Measurements from ENCODE around the gene MTMR11. TPM values are rescaled to one million over a fixed set of nuclear protein-coding genes. Genes with fewer than 3 reads are reported as not detected.

Gene MTMR11
- total RNA-seq, 3 donors from 2014 or later: 151 to 409 (median 217) TPM

- intact Hi-C loops (cut with DNase I, micrococcal nuclease): loop anchor here in 1 of 2 donors (10.0 kb wide), 1 partner anchor 62 kb away; no protein-coding TSS in a partner anchor
- H3K36me3 ChIP-seq (ENCODE audit: low read depth): peaks cover 5% of the 10 kb centered on the region
Measured at GRCh38 chr1:149972547-149972946, 35.9 kb upstream of the MTMR11 start.

GRCh38 chr1:149967646-149968045 is 31.0 kb upstream of the MTMR11 start:
- intact Hi-C loops (cut with DNase I, micrococcal nuclease): loop anchor here (10.0 kb wide), 2 partner anchors 197 to 217 kb away; no protein-coding TSS in a partner anchor
- no peaks in the 10 kb centered on the region for H3K4me1 ChIP-seq (ENCODE audit: low read depth)
- no peak overlapping the region for H3K4me3 ChIP-seq
- no peaks in the 10 kb centered on the region for H3K9me3 ChIP-seq
- no peak for ATAC-seq
- peaks cover 8% of the 10 kb centered on the region for H3K36me3 ChIP-seq (ENCODE audit: low read depth)
- no peak for TF ChIP-seq CTCF (IDR thresholded peaks at IDR 0.05)
- DNase-seq: no peak

More at GRCh38 chr1:149972547-149972946, 35.9 kb upstream of the MTMR11 start:
- TF ChIP-seq CTCF (IDR thresholded peaks at IDR 0.05): no peak
- H3K4me3 ChIP-seq: no peak overlapping the region
- no peaks in the 10 kb centered on the region for H3K9me3 ChIP-seq
- ATAC-seq (no peak), DNase-seq (no peak)
- H3K4me1 ChIP-seq (ENCODE audit: low read depth): no peaks in the 10 kb centered on the region

- no peak for TF ChIP-seq CTCF (IDR thresholded peaks at IDR 0.05)
- Histone ChIP-seq H3K9me3 (no peaks in the 10 kb centered on the region), H3K4me3 (no peak overlapping the region), H3K36me3 (ENCODE audit: low read depth) (peaks cover 8% of the 10 kb centered on the region), H3K4me1 (ENCODE audit: low read depth) (no peaks in the 10 kb centered on the region)
- intact Hi-C loops (cut with DNase I, micrococcal nuclease): loop anchor here (10.0 kb wide), 2 partner anchors 198 to 218 kb away; no protein-coding TSS in a partner anchor
- ATAC-seq (no peak), DNase-seq (no peak)
Measured at GRCh38 chr1:149967041-149967440, 30.4 kb upstream of the MTMR11 start.

- intact Hi-C loops (cut with DNase I, micrococcal nuclease): loop anchor here (10.0 kb wide), 2 partner anchors 198 to 218 kb away; no protein-coding TSS in a partner anchor
- Histone ChIP-seq H3K4me3 (no peak overlapping the region), H3K36me3 (ENCODE audit: low read depth) (peaks cover 8% of the 10 kb centered on the region), H3K4me1 (ENCODE audit: low read depth) (no peaks in the 10 kb centered on the region), H3K9me3 (no peaks in the 10 kb centered on the region)
- TF ChIP-seq CTCF (IDR thresholded peaks at IDR 0.05): no peak
- DNase-seq: no peak
- no peak for ATAC-seq
Measured at GRCh38 chr1:149966405-149966804, 29.7 kb upstream of the MTMR11 start.

GRCh38 chr1:149965440-149965839 is 28.8 kb upstream of the MTMR11 start:
- no peak for TF ChIP-seq CTCF (IDR thresholded peaks at IDR 0.05)
- intact Hi-C loops (cut with DNase I, micrococcal nuclease): loop anchor here (10.0 kb wide), 2 partner anchors 199 to 219 kb away; no protein-coding TSS in a partner anchor
- no peak for DNase-seq
- peaks cover 3% of the 10 kb centered on the region for H3K36me3 ChIP-seq (ENCODE audit: low read depth)
- H3K4me1 ChIP-seq (ENCODE audit: low read depth): no peaks in the 10 kb centered on the region
- no peaks in the 10 kb centered on the region for H3K9me3 ChIP-seq
- no peak overlapping the region for H3K4me3 ChIP-seq
- no peak for ATAC-seq

All from mucosa of descending colon (tissue), 3 donors.